ENCODE results near the gene CCKAR. TPM values are rescaled to one million over a fixed set of nuclear protein-coding genes. Genes with fewer than 3 reads are reported as not detected.

CCKAR gene
- polyA plus RNA-seq, 4 donors, result 0.18 TPM; not detected in 3

GRCh38 chr4:26471890-26472289 is 18.4 kb downstream of the CCKAR start:
- no peaks in the 10 kb centered on the region for H3K36me3 ChIP-seq (ENCODE audit: control insufficient read depth in 3 of 3, insufficient read depth in 2 of 3, low read depth in 1 of 3, low read length in 3 of 3)
- peaks cover 0 to 5% of the 10 kb centered on the region in 2 donors for H3K9me3 ChIP-seq (ENCODE audit: control insufficient read depth in 2 of 2, insufficient read depth in 1 of 2, low read depth in 1 of 2, low read length in 1 of 2)
- H3K4me1 ChIP-seq (ENCODE audit: control insufficient read depth in 3 of 3, insufficient read depth in 2 of 3, low read depth in 1 of 3, low read length in 2 of 3), result no peaks in the 10 kb centered on the region
- FAIRE-seq (no peak), DNase-seq (no peak)
- no peak overlapping the region for H3K4me3 ChIP-seq (ENCODE audit: low read depth in 1 of 3, low read length in 3 of 3)
- H3K27me3 ChIP-seq (ENCODE audit: control insufficient read depth in 3 of 3, insufficient read depth in 3 of 3, low read length in 3 of 3), result no peaks in the 10 kb centered on the region
- WGBS, 3 donors, result 86 to 91% (median 87%) methylated on average over 1 of the region's 1 CpG
- no peak overlapping the region for H3K27ac ChIP-seq (ENCODE audit: low read depth in 1 of 3, low read length in 2 of 3)

- FAIRE-seq (no peak), DNase-seq (no peak)
- no peak overlapping the region for H3K27ac ChIP-seq (ENCODE audit: low read depth in 1 of 3, low read length in 2 of 3)
- WGBS, 3 donors, result 66 to 74% (median 68%) methylated on average over 4 of the region's 4 CpGs
- no peak overlapping the region for H3K4me3 ChIP-seq (ENCODE audit: low read depth in 1 of 3, low read length in 3 of 3)
- no peaks in the 10 kb centered on the region for H3K4me1 ChIP-seq (ENCODE audit: control insufficient read depth in 3 of 3, insufficient read depth in 2 of 3, low read depth in 1 of 3, low read length in 2 of 3)
- no peaks in the 10 kb centered on the region for H3K36me3 ChIP-seq (ENCODE audit: control insufficient read depth in 3 of 3, insufficient read depth in 2 of 3, low read depth in 1 of 3, low read length in 3 of 3)
- H3K9me3 ChIP-seq (ENCODE audit: control insufficient read depth in 2 of 2, insufficient read depth in 1 of 2, low read depth in 1 of 2, low read length in 1 of 2), result peaks cover 0 to 5% of the 10 kb centered on the region in 2 donors
- H3K27me3 ChIP-seq (ENCODE audit: control insufficient read depth in 3 of 3, insufficient read depth in 3 of 3, low read length in 3 of 3), result no peaks in the 10 kb centered on the region
Observed at GRCh38 chr4:26468977-26469376, 21.3 kb downstream of the CCKAR start.

DNA sequence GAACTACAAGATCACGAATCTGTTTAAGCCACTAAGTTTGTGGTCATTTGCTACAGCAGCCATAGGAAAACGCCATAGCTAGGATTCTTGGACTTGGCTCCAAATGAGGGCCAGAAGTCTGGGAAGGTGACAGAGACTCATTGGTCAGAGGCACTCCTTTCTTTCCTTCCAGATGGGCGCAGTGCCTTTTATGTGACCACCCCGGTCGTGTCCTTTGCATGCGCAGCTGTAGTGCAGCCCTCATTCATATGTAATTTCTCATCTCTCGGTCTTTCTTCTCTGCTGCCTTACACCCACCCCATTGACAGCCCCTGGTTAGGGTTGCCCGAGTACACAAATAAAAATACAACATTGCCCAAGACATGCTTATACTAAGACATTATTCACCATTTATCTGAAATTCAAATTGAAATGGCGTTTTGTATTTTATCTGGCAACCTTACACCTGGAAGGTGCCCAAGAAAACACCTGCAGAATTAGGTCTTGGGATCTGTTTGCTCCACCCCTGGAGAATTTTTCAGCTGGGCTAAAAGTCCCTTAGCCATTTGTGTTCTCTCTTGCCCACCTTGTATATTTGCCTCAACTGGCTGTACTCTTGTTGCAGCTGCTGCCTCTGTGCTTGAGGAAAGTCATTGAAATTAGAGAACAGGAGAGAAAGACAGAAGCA is 21.9 kb downstream of the CCKAR start:
- Histone ChIP-seq H3K27me3 (ENCODE audit: control insufficient read depth in 3 of 3, insufficient read depth in 3 of 3, low read length in 3 of 3) (no peaks in the 10 kb centered on the region), H3K27ac (ENCODE audit: low read depth in 1 of 3, low read length in 2 of 3) (no peak overlapping the region), H3K9me3 (ENCODE audit: control insufficient read depth in 2 of 2, insufficient read depth in 1 of 2, low read depth in 1 of 2, low read length in 1 of 2) (peaks cover 0 to 7% of the 10 kb centered on the region in 2 donors), H3K36me3 (ENCODE audit: control insufficient read depth in 3 of 3, insufficient read depth in 2 of 3, low read depth in 1 of 3, low read length in 3 of 3) (no peaks in the 10 kb centered on the region), H3K4me3 (ENCODE audit: low read depth in 1 of 3, low read length in 3 of 3) (no peak overlapping the region), H3K4me1 (ENCODE audit: control insufficient read depth in 3 of 3, insufficient read depth in 2 of 3, low read depth in 1 of 3, low read length in 2 of 3) (no peaks in the 10 kb centered on the region)
- no peak for DNase-seq
- 73 to 84% (median 74%) methylated on average over 9 of the region's 9 CpGs for WGBS, 3 donors
- FAIRE-seq, result no peak

DNA sequence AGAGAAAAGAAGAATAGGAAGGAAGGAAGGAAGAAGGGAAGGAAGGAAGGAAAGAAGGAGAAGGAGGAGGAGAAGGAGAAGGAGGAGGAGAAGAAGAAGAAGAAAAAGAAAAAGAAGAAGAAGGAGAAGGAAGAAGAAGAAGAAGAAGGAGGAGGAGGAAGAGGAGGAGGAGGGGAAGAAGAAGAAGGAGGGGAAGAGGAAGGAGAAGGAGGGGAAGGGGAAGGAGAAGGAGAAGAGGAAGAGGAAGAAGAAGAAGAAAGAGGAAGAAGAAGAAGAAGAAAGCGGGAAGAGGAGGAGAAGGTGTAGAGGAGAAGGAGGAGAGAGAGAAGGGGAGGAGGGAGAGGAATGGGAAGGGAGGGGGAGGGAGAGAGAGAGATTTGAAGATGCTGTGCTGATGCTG is 22.6 kb downstream of the CCKAR start:
- DNase-seq, result no peak
- Histone ChIP-seq H3K27ac (ENCODE audit: low read depth in 1 of 3, low read length in 2 of 3) (no peak overlapping the region), H3K9me3 (ENCODE audit: control insufficient read depth in 2 of 2, insufficient read depth in 1 of 2, low read depth in 1 of 2, low read length in 1 of 2) (peaks cover 0 to 8% of the 10 kb centered on the region in 2 donors), H3K36me3 (ENCODE audit: control insufficient read depth in 3 of 3, insufficient read depth in 2 of 3, low read depth in 1 of 3, low read length in 3 of 3) (no peaks in the 10 kb centered on the region), H3K4me3 (ENCODE audit: low read depth in 1 of 3, low read length in 3 of 3) (no peak overlapping the region), H3K4me1 (ENCODE audit: control insufficient read depth in 3 of 3, insufficient read depth in 2 of 3, low read depth in 1 of 3, low read length in 2 of 3) (no peaks in the 10 kb centered on the region), H3K27me3 (ENCODE audit: control insufficient read depth in 3 of 3, insufficient read depth in 3 of 3, low read length in 3 of 3) (no peaks in the 10 kb centered on the region)
- WGBS, 3 donors, result 70 to 89% (median 87%) methylated on average over 1 of the region's 1 CpG
- no peak for FAIRE-seq

DNA sequence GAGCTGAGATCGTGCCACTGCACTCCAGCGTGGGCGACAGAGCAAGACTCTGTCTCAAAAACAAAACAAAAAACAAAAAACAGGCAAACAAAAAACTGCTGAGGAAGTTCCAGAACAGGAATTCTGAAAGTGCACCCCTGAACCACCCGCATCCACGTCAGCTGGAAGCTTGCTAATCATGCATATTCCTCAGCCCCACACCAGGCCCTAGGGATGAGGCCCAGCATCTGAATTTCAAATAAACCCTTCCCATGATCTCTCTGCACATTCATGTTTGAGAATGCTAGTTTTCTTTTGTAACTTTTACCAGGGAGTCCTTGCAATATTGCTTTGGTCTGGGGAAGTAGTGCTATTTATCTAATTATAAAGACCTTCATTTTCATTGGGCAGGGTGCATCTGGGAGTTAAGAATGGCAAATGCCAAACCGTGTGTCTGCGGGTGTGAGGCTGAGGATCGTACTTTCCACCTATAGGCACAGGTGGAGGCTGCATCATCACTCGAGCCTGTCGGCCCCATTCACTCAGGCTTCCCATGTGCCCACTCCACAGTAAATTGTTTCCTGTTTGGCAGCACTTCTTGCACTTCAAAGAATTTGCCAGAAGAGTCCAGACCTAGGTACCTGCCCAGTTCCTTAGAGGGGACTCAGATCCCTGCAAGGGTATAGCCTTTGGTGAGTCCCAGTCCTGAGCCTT is 23.6 kb downstream of the CCKAR start:
- H3K4me1 ChIP-seq (ENCODE audit: control insufficient read depth in 3 of 3, insufficient read depth in 2 of 3, low read depth in 1 of 3, low read length in 2 of 3), result no peaks in the 10 kb centered on the region
- H3K27ac ChIP-seq (ENCODE audit: low read depth in 1 of 3, low read length in 2 of 3), result no peak overlapping the region
- 73 to 87% (median 85%) methylated on average over 10 of the region's 10 CpGs for WGBS, 3 donors
- DNase-seq (no peak), FAIRE-seq (no peak)
- peaks cover 0 to 8% of the 10 kb centered on the region in 2 donors for H3K9me3 ChIP-seq (ENCODE audit: control insufficient read depth in 2 of 2, insufficient read depth in 1 of 2, low read depth in 1 of 2, low read length in 1 of 2)
- no peaks in the 10 kb centered on the region for H3K36me3 ChIP-seq (ENCODE audit: control insufficient read depth in 3 of 3, insufficient read depth in 2 of 3, low read depth in 1 of 3, low read length in 3 of 3)
- H3K4me3 ChIP-seq (ENCODE audit: low read depth in 1 of 3, low read length in 3 of 3), result no peak overlapping the region
- H3K27me3 ChIP-seq (ENCODE audit: control insufficient read depth in 3 of 3, insufficient read depth in 3 of 3, low read length in 3 of 3), result no peaks in the 10 kb centered on the region

DNA sequence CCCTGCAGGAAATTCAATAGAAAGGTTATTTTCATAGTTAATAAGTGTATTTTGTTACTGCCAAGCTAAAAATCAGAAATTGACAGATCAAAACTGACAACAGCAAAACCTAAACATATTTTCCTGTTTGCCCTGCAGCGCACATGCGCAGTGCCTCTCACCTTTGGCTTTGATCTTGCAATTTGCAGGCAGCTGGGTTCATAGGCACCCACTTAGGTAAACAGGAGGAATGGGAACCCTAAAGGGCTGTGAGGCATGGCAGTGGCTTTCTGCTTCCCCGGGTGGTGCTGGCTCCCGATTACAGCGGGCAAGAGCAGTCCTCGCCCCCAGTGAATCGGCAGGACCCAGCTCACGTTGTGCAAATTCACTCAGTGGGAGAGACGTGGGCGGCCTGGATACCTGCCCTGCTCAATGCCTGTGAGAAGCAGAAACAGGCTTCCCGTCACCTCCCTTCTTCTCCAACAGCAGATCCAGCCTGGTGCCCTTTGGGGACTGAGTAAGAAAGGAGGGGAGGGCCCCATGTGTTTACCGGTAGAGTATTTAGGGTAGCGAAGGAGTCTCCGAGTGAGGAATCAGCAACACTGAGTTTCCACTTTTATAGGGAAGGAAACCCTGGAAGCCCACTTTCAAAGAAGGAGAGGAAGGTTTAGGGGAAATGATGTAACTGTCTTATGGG is 25.7 kb downstream of the CCKAR start:
- Histone ChIP-seq H3K36me3 (ENCODE audit: control insufficient read depth in 3 of 3, insufficient read depth in 2 of 3, low read depth in 1 of 3, low read length in 3 of 3) (no peaks in the 10 kb centered on the region), H3K4me1 (ENCODE audit: control insufficient read depth in 3 of 3, insufficient read depth in 2 of 3, low read depth in 1 of 3, low read length in 2 of 3) (no peaks in the 10 kb centered on the region), H3K4me3 (ENCODE audit: low read depth in 1 of 3, low read length in 3 of 3) (no peak overlapping the region), H3K27ac (ENCODE audit: low read depth in 1 of 3, low read length in 2 of 3) (no peak overlapping the region), H3K27me3 (ENCODE audit: control insufficient read depth in 3 of 3, insufficient read depth in 3 of 3, low read length in 3 of 3) (no peaks in the 10 kb centered on the region), H3K9me3 (ENCODE audit: control insufficient read depth in 2 of 2, insufficient read depth in 1 of 2, low read depth in 1 of 2, low read length in 1 of 2) (peaks cover 0 to 8% of the 10 kb centered on the region in 2 donors)
- 91 to 95% (median 94%) methylated on average over 14 of the region's 14 CpGs for WGBS, 3 donors
- FAIRE-seq (no peak), DNase-seq (no peak)

GRCh38 chr4:26463386-26463785 is 26.9 kb downstream of the CCKAR start:
- DNase-seq (no peak), FAIRE-seq (no peak)
- peaks cover 0 to 4% of the 10 kb centered on the region in 2 donors for H3K9me3 ChIP-seq (ENCODE audit: control insufficient read depth in 2 of 2, insufficient read depth in 1 of 2, low read depth in 1 of 2, low read length in 1 of 2)
- no peaks in the 10 kb centered on the region for H3K27me3 ChIP-seq (ENCODE audit: control insufficient read depth in 3 of 3, insufficient read depth in 3 of 3, low read length in 3 of 3)
- no peaks in the 10 kb centered on the region for H3K4me1 ChIP-seq (ENCODE audit: control insufficient read depth in 3 of 3, insufficient read depth in 2 of 3, low read depth in 1 of 3, low read length in 2 of 3)
- H3K4me3 ChIP-seq (ENCODE audit: low read depth in 1 of 3, low read length in 3 of 3), result no peak overlapping the region
- H3K36me3 ChIP-seq (ENCODE audit: control insufficient read depth in 3 of 3, insufficient read depth in 2 of 3, low read depth in 1 of 3, low read length in 3 of 3), result no peaks in the 10 kb centered on the region
- no peak overlapping the region for H3K27ac ChIP-seq (ENCODE audit: low read depth in 1 of 3, low read length in 2 of 3)
- 84 to 87% (median 87%) methylated on average over 2 of the region's 2 CpGs for WGBS, 3 donors

DNA sequence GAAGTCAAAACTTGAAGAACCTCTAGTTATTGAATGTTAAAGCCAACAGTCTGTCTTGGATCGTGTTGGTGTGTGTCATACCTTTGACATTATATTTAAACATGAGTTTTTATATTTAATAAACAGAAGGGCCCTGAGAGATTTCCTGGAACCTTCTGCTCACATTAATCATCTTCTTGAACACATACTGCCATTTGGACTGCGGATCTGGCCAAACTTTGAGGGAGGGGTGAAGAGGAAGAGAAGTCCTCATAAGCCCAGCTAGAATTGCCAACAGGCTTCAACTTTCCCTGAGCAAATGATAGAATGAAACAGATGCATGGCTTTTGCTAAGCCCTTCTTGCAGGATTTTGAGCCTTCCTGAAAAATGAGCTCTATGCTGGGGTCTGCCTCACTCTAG is 27.4 kb downstream of the CCKAR start:
- no peaks in the 10 kb centered on the region for H3K36me3 ChIP-seq (ENCODE audit: control insufficient read depth in 3 of 3, insufficient read depth in 2 of 3, low read depth in 1 of 3, low read length in 3 of 3)
- FAIRE-seq (no peak), DNase-seq (no peak)
- no peak overlapping the region for H3K4me3 ChIP-seq (ENCODE audit: low read depth in 1 of 3, low read length in 3 of 3)
- no peaks in the 10 kb centered on the region for H3K4me1 ChIP-seq (ENCODE audit: control insufficient read depth in 3 of 3, insufficient read depth in 2 of 3, low read depth in 1 of 3, low read length in 2 of 3)
- H3K27ac ChIP-seq (ENCODE audit: low read depth in 1 of 3, low read length in 2 of 3), result no peak overlapping the region
- no peaks in the 10 kb centered on the region for H3K27me3 ChIP-seq (ENCODE audit: control insufficient read depth in 3 of 3, insufficient read depth in 3 of 3, low read length in 3 of 3)
- H3K9me3 ChIP-seq (ENCODE audit: control insufficient read depth in 2 of 2, insufficient read depth in 1 of 2, low read depth in 1 of 2, low read length in 1 of 2), result peaks cover 0 to 4% of the 10 kb centered on the region in 2 donors
- WGBS, 3 donors, result 64 to 82% (median 77%) methylated on average over 2 of the region's 2 CpGs

All from small intestine (tissue), 7 donors.